PC-3 (cell line): Measurements from ENCODE around the gene MORN5.

Experiments used
- CTCF ChIP-seq: fragments of 300-600 bp; sonication (generic); conservative IDR thresholded peaks from 2 replicates; pipeline ENCODE4 v1.5.1; 2017; ENCODE audit warnings: antibody characterized with exemption, low read depth, mild to moderate bottlenecking, low read length
- EZH2 ChIP-seq: fragments of 300-600 bp; sonication (generic); IDR thresholded peaks from one replicate; pipeline ENCODE4 v1.6.1; 2017; ENCODE audit warnings: antibody characterized with exemption, mild to moderate bottlenecking, low read length; ENCODE audit not compliant: unreplicated experiment
- EZH2phosphoT487 ChIP-seq: fragments of 300-600 bp; sonication (generic); IDR thresholded peaks from 2 replicates; pipeline ENCODE4 v1.6.1; 2018; ENCODE audit warnings: mild to moderate bottlenecking, antibody characterized with exemption, low read length, borderline replicate concordance

GRCh38 chr9:122124048-122124447, 35.7 kb upstream of the MORN5 start:
- TF ChIP-seq CTCF, result no peak
- no peak for TF ChIP-seq EZH2phosphoT487
- no peak for TF ChIP-seq EZH2
